ENCODE measurements around the gene AOX1.
"Not testable (repeated sequence)": the region's sequence is repeated elsewhere in the genome, so short reads cannot be mapped to it uniquely, and the experiment has no call there.

AOX1 gene

DNA sequence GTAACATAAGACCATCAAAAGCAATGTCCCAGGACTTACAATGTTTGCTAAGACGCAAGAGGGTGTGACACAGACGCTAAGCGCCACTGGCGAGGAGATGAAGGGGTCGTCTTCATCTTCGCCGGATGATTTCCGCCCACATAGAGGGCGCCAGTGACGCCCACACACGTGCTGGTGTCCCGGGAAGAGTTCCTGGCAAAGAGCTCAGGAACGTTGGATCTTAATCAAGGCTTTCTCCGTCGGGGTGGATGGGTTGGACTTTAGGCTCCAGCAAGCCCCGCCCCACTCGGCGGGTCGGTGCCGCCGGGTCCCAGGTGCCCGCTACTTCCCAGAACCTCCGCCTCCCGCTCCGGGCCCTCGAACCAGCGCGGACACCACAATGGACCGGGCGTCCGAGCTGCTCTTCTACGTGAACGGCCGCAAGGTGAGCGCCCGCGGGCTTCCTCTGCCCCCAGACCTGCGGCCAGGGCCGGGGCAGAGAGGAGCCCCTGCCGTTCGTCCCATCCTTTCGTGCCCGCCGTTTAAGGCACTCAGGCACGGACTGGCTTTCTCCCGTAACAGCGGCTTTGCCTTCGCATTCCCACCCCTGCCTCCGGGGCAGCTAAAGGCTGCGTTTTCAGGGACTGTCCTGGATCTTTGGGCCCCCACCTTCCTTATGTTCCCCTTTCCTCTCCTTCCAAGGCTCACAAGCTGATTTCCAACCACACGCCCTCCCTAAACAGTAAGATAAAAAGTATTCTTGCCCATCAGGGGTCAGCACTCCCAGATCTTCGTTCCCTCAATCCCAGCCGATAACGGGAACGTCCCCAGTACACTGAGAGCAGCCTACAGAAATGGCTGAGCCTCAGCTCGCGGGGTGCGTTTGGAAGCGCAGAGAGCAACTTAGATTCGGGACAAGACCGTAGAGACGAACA, at the start of gene AOX1:
Gene AOX1, plus strand, starts transcription at position 285 of the 914 bp plus-strand sequence. Its CDS starts 95 bp downstream, at position 380.
- peak; percentile 58 for DNase-seq

DNA sequence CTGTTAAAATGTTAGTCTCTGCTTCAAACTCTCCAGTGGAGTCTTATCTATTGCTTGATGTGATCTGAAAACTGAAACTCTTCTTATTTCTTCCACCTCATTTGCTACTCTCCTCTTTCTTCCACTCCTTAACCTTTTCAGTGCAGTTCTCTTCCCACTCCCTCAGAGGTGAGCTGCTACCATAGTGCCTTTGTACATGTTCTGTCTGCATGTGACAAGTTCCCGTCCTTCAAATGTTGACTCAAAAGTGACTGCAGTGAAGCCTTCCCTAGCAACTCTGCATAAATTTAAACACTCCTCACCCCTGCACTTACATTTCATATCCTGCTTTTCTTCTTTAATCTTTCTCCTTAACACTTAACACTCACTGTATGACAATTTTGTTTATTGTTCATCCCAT, 47.7 kb upstream of the AOX1 start:
- no peak for DNase-seq

DNA sequence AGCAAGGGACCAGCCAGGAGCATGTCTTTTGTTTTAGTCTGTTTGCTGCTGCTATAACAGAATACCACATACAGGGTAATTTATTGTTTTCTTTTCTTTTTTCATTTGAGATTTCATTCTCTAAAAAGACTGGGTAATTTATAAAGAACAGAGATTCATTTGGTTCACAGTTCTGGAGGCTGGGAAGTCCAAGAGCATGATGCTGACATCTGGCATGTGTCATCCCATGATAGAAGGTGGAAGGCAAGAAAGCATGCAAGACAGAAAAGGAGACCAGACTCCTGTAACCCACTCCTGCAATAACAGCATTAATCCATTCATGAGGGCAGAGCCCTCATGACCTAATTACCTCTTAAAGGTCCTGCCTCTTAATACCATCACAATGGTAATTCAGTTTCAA, 45.0 kb upstream of the AOX1 start:
- DNase-seq = no peak

DNA sequence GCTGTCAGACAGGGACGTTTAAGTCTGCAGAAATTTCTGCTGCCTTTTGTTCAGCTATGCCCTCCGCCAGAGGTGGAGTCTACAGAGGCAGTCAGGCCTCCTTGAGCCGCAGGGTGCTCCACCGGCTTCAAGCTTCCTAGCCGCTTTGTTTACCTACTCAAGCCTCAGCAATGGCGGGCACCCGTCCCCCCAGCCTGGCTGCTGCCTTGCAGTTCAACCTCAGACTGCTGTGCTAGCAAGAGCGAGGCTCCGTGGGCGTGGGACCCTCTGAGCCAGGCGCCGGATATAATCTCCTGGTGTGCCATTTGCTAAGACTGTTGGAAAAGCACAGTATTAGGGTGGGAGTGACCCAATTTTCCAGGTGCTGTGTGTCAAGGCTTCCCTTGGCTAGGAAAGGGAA, 19.2 kb upstream of the AOX1 start:
- DNase-seq = not testable (repeated sequence)

DNA sequence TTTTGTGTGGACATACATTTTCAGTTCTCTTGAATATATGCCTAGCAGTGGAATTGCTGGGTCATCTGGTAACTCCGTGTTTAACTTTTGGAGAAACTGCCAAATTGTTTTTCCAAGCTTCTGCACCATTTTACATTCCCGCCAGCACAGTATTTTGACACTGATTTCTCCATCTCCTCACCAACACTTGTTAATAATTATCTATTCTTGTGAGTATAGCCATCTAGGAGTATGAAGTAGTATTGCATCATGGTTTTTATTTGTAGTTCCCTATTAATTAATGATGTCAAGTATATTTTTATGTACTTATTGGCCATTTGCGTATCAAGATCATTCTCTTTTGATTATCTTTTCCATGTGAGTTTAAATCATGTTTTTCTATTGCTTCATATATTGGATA, 17.9 kb upstream of the AOX1 start:
- no peak for DNase-seq

DNA sequence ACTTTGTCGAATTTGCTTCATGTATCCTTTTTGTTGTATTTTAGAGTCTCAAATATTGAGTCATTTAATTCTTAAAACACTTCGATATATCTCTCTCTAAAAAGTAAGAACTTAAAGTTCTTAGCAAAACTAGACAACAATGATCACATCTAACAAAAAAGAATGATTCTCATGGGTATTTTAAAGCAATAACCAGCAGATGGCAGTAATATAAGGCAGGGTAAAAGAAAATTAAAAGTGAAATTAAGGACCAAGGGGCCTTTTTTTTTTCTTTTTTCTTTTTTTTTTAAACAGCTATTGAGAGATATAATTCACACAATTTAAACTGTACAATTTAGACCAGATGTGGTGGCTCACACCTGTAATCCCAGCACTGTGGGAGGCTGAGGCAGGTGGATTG, 9.9 kb upstream of the AOX1 start:
- DNase-seq = peak; percentile 62

DNA sequence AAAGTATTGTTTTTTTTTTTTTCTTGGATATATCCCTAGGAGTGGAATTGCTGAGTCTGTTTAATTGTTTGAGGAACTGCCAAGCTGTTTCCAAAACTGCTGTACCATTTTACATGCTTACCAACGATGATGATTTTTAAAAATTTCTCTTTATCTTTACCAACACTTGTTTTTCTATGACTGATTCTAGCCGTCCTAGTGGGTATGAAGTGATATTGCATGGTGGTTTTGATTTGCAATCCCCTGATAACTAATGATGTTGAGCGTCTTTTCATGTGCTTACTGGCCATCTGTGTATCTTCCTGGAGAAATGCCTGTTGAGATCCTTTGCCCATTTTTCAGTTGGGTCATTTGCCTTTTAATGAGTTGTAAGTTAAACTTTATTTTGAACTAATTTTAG, 8.8 kb upstream of the AOX1 start:
- DNase-seq = peak; percentile 57

DNA sequence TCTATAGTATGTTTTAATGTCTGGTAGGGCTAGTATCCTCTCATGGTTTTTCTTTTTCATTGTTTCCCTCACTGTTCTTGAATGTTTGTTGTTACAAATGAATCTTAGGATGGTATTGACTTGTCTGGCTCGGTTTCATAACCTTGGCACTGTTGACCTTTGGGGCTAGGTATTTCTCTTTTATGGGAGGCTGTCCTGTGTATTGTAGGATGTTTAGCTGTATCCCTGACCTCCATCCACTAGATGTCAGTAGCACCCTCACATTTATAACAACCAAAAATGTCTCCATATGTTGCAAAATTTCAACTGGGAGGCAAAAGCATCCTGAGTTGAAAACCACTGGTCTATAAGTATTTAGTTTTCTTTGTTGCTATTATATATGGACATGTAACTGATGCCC, 7.0 kb upstream of the AOX1 start:
- DNase-seq = peak; percentile 56

DNA sequence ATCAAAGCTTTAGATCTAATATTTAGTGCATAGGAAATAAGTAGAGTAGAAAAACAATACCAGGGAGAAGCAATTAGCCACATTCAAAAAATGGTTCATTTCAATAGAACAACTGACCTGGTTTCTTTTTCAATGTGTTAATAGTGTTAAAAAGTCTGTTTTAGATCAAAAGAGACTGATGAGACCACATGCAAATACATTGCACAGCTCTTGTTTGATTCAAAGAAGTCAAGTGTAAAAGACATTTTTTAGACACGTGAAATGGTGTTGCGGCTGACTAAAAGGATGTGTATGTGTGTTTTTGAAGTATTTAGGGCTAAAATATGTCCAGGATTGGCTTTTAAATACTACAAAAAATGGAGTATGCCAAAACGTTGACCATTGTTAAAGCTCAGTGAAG, 1.2 kb upstream of the AOX1 start:
- no peak for DNase-seq

DNA sequence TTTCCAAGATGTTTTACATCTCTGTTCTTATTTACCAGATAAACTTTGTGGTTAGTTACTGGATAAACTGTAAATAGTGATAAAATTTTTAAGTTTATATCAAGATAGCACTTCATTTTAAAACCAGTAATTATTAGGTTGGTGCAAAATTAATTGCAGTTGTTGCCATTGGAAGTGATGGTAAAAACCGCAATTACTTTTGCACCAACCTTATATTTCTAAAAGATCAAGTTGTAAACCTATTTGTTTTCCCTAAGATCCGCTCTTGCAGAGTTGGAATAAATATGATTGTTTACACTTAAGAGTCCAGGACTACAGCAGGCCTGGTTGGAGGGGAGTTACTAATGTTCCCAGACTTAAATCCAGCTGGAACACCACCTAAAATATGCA, 479 bp upstream of the AOX1 start:
- DNase-seq = peak; percentile 11

DNA sequence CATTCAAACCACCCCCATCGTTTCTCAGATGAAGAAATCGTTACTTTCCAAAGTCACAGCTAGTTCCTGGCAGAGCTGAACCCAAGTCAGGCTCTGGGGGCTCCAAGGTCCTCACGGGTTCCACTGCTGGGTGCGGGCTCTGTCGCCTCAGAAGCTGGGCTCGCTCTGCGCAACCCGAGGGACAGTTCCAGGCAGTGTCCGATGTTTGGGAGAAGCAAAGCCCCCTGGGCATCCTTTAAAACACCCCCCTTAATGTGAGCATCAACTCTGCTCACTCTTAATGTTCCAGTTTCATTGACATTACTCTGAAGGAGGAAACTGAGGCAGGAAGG, 796 bp downstream of the AOX1 start:
- DNase-seq = no peak

DNA sequence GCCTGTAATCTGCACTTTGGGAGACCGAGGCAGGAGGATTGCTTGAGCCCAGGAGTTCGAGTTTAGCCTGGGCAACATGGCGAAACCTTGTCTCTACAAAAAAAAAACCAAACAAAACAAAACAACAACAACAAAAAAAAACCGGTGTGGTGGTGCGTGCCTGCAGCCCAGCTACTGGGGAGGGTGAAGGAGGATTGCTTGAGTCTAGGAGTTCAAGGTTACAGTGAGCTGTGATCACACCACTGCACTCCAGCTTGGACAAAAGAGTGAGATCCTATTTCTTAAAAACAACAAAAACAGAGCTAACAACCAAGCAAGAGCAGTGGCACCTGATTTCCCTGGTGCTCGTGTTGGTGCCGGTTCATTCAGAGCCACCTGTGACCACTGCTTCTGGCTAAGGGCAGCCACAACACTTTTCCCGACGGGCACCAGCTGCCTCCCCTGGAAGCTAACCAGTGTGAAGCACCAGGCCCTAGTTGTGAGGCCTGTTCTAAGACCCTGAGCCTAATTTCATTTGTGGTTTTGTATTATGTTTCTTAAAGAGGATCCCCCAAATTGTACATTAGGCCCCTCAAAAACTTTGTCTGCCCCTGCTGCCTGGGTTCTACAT, 1.3 kb downstream of the AOX1 start:
- DNase-seq = no peak

DNA sequence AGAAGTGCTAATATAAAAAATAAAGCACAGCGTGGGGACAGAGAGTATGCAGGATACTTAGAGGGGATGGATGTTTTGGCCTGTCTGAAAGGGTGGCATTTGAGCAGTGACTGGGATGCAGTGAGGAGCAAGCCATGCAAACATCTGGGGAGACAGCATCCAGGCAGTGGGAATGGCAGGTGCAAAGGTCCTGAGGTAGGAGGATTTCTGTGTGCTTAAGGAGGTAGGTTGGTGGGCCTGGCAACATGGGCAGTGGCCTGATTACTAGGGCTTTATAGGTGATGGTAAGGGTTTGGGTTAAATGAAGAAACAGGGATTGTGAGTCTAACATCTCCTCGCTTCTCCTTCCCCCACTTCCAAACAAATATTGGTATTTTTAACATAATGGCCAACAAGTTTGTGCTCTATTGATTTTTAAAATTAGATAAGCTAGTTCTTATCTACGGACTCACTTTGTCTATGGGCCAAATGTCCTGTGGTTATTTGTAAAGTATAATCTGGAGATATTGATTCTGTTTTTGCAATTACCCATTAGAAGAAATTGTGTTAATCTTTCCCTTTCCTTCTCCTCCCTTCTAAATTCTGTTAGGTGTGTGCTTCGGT, 2.4 kb downstream of the AOX1 start:
- DNase-seq = no peak

DNA sequence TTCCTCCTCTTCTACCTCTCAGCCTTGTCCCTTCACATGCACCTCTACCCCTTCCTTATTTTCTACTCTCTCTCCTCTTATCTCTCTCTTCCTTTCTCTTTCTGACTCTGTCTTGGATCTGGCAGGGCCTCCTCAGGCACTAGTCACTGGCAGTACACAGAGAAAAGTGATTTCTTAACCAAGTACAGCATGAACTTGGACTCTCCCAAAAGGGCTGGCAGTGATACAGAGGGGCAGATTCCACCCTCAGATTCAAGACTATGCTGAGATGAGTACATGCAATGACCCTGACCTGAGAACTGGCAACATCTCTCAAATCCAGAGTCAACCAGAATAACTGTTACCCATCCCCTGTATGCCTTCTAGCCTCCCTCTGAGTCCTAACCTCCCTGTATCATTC, 4.3 kb downstream of the AOX1 start:
- DNase-seq = no peak

DNA sequence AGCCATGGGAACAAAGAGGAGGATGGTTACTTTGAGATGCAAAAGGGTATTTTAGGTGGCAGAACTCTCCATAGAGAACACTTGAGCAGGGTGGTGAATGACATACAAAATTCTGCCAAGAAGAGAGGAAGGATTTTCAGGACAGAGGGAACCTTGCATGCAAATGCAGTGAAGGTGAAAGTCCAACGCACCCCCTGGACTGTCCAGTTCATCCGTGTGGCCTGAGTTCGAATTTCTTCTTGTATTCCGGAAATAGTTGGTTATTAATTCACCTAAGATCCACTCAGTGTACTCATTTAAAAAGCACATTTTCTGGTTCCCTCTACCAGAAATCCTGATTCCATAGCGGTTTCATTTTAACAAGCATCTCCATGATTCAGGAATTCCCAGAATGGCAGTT, 5.5 kb downstream of the AOX1 start:
- DNase-seq = no peak

DNA sequence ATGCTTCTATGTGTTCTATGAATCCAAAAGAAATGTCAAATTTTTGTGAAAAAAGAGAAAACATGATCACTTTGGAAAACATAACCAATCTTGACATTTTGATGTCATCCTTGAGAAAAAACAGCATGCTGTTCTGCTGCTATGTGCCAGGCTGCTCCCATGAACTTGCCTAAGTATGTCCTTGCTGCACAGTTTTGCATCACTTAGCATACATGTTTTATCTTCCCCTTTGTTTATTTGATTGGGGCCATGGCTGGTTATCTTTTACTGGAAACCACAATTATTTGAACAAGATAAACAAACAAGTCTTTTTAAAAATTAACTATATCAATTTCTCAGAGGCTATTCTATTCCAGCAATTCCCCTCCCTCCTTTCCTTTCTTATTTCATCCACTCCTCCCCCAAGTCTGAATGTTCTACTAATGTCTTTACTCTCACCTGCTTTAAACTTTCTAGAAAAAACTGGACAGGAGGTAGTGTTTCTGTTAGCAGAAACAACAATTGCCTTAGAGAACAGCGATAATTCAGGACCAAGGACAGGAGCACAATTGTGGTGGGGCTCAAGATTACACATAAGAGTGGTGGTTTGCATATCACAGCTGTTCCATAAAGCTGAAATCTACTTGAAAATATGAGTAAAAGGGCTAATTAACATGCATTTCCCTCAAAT, 6.7 kb downstream of the AOX1 start:
- DNase-seq = peak; percentile 67

DNA sequence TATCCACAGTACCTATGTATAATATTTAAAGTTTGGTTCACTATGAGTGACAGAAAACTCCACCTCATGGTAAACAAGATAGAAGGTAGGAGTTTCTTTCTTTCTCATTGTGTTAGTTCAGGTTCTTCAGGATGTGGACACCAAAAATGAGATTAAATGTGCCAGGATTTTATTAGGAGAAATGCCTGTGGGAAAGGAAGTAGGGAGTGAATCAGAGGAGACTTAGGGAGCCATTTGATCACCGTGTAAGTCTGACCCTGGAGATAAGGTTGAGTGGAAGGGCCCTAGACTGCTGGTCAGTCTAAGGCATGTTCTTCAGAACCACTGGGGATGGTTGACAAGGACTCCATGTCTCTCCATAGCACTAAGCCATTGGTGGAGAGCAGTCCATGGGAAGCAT, 8.1 kb downstream of the AOX1 start:
- DNase-seq = no peak

DNA sequence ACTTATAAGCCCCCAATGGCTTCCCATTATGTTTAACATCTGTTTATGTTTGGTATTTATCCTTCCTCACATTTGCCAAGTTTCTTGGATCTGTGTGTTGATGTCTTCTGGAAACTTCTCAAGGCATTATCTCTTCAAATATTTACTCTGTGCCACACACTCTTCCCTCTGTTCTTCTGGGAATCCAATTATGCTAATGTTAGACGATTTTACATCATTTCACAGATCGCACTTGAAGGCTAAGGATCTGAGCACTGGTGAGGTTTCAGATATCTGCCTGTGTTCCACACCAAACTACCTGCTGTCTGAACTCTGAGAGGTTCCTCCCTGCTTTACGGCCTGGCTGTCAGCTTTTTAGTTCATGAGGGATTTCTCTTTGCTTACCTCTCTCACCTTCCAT, 10.1 kb downstream of the AOX1 start:
- DNase-seq = no peak

DNA sequence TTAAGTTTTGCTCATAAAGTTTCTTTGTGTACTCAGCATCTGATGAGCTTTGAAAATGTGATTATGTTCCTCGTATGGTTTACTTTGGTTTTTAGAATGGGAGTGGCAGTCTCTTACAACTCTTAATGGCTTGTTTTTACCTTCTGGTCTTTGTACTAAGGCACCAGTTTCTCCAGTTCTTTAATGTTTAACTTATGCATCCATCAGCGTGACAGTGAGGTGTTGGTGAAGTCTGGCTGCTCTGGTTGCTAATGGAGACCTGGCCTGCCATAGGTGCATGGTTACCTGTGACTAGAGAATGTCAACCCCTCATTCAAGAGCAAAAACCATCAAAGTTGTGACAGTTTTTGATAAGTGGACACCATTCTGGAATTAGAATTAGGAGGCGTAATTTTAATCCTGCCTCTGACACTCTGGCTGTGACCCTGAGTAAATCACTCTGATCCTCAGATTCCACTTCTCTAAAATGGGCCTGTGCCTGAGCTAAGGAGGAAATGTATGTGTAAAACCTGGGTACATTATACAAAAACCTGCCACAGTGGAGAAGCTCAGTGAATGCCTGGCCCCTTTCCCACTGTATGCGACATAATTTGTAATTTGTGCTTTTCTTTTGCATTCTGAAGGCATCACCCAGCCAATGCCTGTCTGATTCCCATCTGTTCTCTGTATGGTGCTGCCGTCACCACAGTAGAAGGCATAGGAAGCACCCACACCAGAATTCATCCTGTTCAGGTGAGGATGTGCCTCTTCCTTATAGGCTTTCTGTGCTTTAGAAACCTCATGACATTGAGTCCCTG, 11.2 kb downstream of the AOX1 start:
- no peak for DNase-seq

DNA sequence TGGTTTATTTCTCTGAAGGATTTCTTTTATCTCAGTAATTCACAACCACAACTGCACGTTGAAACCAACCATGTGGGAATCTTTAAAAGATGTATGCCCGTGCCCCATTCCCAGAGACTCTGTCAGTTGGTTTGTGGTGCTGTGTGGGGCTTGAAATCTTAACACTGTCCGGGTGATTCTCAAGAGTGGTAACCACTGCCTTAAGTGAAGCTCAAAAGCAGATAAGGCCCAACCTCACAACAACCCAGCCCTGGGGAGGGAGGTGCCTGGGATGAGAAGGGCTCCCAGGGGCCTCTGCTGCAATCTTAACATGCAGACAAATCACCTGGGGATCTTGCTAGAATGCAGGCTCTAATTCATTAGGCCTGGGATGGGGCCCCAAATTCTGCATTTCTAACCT, 13.4 kb downstream of the AOX1 start:
- DNase-seq = no peak

DNA sequence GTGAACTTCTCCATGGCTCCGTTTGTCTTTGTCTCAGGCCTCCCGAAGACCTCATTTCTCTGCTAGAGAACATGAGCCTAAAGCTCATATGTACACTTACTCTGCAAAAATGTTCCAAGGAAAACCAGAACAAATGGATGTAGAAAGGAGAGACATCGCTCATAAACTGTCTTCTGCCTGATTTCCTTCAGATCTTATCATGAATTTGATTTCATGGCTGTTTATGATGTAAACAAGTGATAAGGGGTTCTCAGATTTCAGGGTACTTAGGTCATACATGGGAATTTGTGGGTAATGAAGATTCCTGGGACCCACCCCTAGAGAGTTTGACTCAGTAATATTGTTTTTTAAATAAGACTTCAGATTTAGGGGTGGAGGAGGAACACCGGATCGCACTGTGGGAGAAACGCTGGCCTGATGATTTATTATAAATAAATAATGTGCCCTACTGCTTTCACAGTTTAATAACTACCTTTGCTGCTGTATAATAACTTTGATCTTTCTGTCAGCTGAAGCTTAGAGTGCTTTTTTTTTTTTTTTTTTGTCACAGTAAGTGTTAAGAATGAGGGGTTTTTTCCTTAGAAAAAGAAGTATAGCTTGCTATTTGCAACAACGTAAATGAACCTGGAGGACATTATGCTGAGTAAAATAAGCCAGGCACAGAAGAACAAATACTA, 14.9 kb downstream of the AOX1 start:
- DNase-seq = no peak

DNA sequence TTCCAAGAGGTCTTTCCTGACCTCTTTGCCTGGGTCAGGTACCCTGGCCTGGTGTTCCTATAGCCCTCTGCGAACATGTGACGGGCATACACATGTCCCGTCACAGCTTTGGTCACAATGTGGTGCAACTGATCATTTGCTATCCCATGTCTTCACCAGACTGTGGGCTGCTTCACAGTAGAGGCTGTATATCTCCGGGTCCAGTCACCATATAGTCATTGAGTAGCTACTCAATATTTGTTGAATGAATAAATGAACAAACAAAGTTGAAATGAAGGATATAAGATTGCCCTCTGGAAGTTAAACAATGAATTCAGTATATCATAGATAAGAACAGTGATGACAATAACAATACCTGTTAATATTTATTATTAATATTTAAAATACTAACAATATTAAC, 16.8 kb downstream of the AOX1 start:
- DNase-seq = no peak

Measured in hematopoietic multipotent progenitor cell treated with erythropoietin and hydrocortisone succinate and interleukin-3 and kit ligand, for 6 days (in vitro differentiated cells).